ENCODE measurements around the gene APOC3.

APOC3 gene

GRCh38 chr11:116804001-116804400 lies 25.7 kb upstream of the APOC3 start:
- DNase-seq (ENCODE audit: low spot score) = no peak

GRCh38 chr11:116807601-116808261 lies 22.0 kb upstream of the APOC3 start:
- no peak for DNase-seq (ENCODE audit: low spot score)

- no peak for DNase-seq (ENCODE audit: low spot score)
Measured at GRCh38 chr11:116808262-116809175, 21.2 kb upstream of the APOC3 start.

- no peak for DNase-seq (ENCODE audit: low spot score)
Measured at GRCh38 chr11:116811194-116811593, 18.5 kb upstream of the APOC3 start.

GRCh38 chr11:116812109-116812508 lies 17.6 kb upstream of the APOC3 start:
- no peak for DNase-seq (ENCODE audit: low spot score)

- DNase-seq (ENCODE audit: low spot score) = no peak
Measured at GRCh38 chr11:116813170-116813569, 16.5 kb upstream of the APOC3 start.

- DNase-seq (ENCODE audit: low spot score) = no peak
Measured at GRCh38 chr11:116813781-116814471, 15.8 kb upstream of the APOC3 start.

GRCh38 chr11:116814502-116814901 lies 15.2 kb upstream of the APOC3 start:
- DNase-seq (ENCODE audit: low spot score) = no peak

- no peak for DNase-seq (ENCODE audit: low spot score)
Measured at GRCh38 chr11:116819049-116819448, 10.7 kb upstream of the APOC3 start.

GRCh38 chr11:116821050-116821918 lies 8.4 kb upstream of the APOC3 start:
- no peak for DNase-seq (ENCODE audit: low spot score)

GRCh38 chr11:116822575-116822974 lies 7.1 kb upstream of the APOC3 start:
- no peak for DNase-seq (ENCODE audit: low spot score)

GRCh38 chr11:116823031-116823843 lies 6.5 kb upstream of the APOC3 start, which contains the start of gene APOA4:
Gene APOA4 (minus strand): TSS chr11:116823304. CDS start chr11:116823191, 113 bp downstream.
- DNase-seq (ENCODE audit: low spot score) = no peak

- no peak for DNase-seq (ENCODE audit: low spot score)
Measured at GRCh38 chr11:116825434-116825833, 4.3 kb upstream of the APOC3 start.

GRCh38 chr11:116825854-116826750 lies 3.6 kb upstream of the APOC3 start:
- no peak for DNase-seq (ENCODE audit: low spot score)

GRCh38 chr11:116826751-116827431 lies 2.8 kb upstream of the APOC3 start:
- no peak for DNase-seq (ENCODE audit: low spot score)

GRCh38 chr11:116827461-116827860 lies 2.2 kb upstream of the APOC3 start:
- no peak for DNase-seq (ENCODE audit: low spot score)

- DNase-seq (ENCODE audit: low spot score) = no peak
Measured at GRCh38 chr11:116828632-116829524, 829 bp upstream of the APOC3 start.

Data from hepatic stellate cell (primary cell).